ENCODE results near the gene FAXDC2.
A peak's percentile ranks its signal among the peaks of the same experiment; 100 is the strongest.

The FAXDC2 gene

GRCh38 chr5:154813736-154814135, 36.7 kb downstream of the FAXDC2 start:
- Histone ChIP-seq H3K36me3 (peaks cover 82% of the 10 kb centered on the region), H3K27ac (no peak overlapping the region), H3K4me3 (ENCODE audit: low read depth, low read length) (no peak overlapping the region), H3K27me3 (ENCODE audit: insufficient read depth, low read depth, severe bottlenecking) (no peaks in the 10 kb centered on the region), H3K9me3 (ENCODE audit: severe bottlenecking) (no peaks in the 10 kb centered on the region)
- no peak for TF ChIP-seq CTCF (IDR thresholded peaks at IDR 0.05; ENCODE audit: low read depth, low read length)
- DNase-seq: no peak

- no peak for TF ChIP-seq CTCF (IDR thresholded peaks at IDR 0.05; ENCODE audit: low read depth, low read length)
- Histone ChIP-seq H3K4me3 (ENCODE audit: low read depth, low read length) (no peak overlapping the region), H3K27me3 (ENCODE audit: insufficient read depth, low read depth, severe bottlenecking) (no peaks in the 10 kb centered on the region), H3K9me3 (ENCODE audit: severe bottlenecking) (no peaks in the 10 kb centered on the region), H3K36me3 (peaks cover 82% of the 10 kb centered on the region), H3K27ac (no peak overlapping the region)
- no peak for DNase-seq
Measured at GRCh38 chr5:154813158-154813557, 37.2 kb downstream of the FAXDC2 start.

- H3K36me3 ChIP-seq: peaks cover 88% of the 10 kb centered on the region
- TF ChIP-seq CTCF (IDR thresholded peaks at IDR 0.05; ENCODE audit: low read depth, low read length): peak; percentile 65
- no peaks in the 10 kb centered on the region for H3K27me3 ChIP-seq (ENCODE audit: insufficient read depth, low read depth, severe bottlenecking)
- no peaks in the 10 kb centered on the region for H3K9me3 ChIP-seq (ENCODE audit: severe bottlenecking)
- no peak overlapping the region for H3K4me3 ChIP-seq (ENCODE audit: low read depth, low read length)
- no peak overlapping the region for H3K27ac ChIP-seq
- peak; percentile 63 for DNase-seq
Measured at GRCh38 chr5:154811653-154812465, 38.5 kb downstream of the FAXDC2 start.

GRCh38 chr5:154811239-154811638, 39.2 kb downstream of the FAXDC2 start:
- H3K36me3 ChIP-seq: peaks cover 89% of the 10 kb centered on the region

GRCh38 chr5:154806176-154806575, 44.2 kb downstream of the FAXDC2 start:
- DNase-seq: no peak
- no peaks in the 10 kb centered on the region for H3K9me3 ChIP-seq (ENCODE audit: severe bottlenecking)
- H3K27me3 ChIP-seq (ENCODE audit: insufficient read depth, low read depth, severe bottlenecking): no peaks in the 10 kb centered on the region
- H3K27ac ChIP-seq: no peak overlapping the region
- H3K4me3 ChIP-seq (ENCODE audit: low read depth, low read length): no peak overlapping the region
- no peak for TF ChIP-seq CTCF (IDR thresholded peaks at IDR 0.05; ENCODE audit: low read depth, low read length)
- H3K36me3 ChIP-seq: peaks cover 92% of the 10 kb centered on the region

More at GRCh38 chr5:154811239-154811638, 39.2 kb downstream of the FAXDC2 start:
- Histone ChIP-seq H3K4me3 (ENCODE audit: low read depth, low read length) (no peak overlapping the region), H3K9me3 (ENCODE audit: severe bottlenecking) (no peaks in the 10 kb centered on the region), H3K27me3 (ENCODE audit: insufficient read depth, low read depth, severe bottlenecking) (no peaks in the 10 kb centered on the region), H3K27ac (no peak overlapping the region)
- TF ChIP-seq CTCF (IDR thresholded peaks at IDR 0.05; ENCODE audit: low read depth, low read length): no peak
- no peak for DNase-seq

- H3K27me3 ChIP-seq (ENCODE audit: insufficient read depth, low read depth, severe bottlenecking): no peaks in the 10 kb centered on the region
- no peak overlapping the region for H3K27ac ChIP-seq
- H3K4me3 ChIP-seq (ENCODE audit: low read depth, low read length): no peak overlapping the region
- no peaks in the 10 kb centered on the region for H3K9me3 ChIP-seq (ENCODE audit: severe bottlenecking)
- no peak for TF ChIP-seq CTCF (IDR thresholded peaks at IDR 0.05; ENCODE audit: low read depth, low read length)
- no peak for DNase-seq
- H3K36me3 ChIP-seq: peaks cover 99% of the 10 kb centered on the region
Measured at GRCh38 chr5:154802050-154802449, 48.4 kb downstream of the FAXDC2 start.

Measured in WERI-Rb-1 (cell line).